ENCODE data around the gene GLB1L.

Gene GLB1L

DNA sequence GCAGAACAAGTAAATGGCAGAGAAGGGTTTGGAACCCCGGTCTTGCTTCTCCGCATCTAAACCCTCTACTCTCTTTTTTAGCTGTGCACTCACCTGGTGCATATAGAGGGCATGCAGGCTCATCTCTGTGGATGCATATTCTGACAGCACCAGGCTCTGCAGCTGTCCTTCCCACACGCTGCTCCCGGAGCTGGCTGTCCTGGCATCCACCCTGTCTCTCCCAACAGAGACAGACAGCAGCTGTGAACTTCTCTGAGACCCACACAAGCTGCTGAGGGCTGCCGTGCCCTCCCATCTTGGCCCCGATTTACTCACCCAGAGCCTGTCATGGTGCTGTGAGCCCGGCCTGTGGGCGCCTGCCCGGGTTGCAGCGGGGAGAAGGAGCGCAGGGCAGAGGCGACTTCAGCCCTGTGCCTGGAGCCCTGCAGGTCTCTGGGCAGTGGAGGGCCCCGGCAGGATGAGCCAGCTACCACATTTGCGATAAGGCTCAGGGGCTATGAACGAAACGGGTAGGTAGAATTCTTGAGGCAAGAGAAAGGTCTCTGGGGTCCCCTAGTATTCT lies 23.2 kb downstream of the GLB1L start:
- DNase-seq (ENCODE audit: low read depth): no peak

GRCh38 chr2:219220652-219221402 lies 24.4 kb downstream of the GLB1L start:
- DNase-seq (ENCODE audit: low read depth): no peak

GRCh38 chr2:219219784-219220532 lies 25.3 kb downstream of the GLB1L start:
- no peak for DNase-seq (ENCODE audit: low read depth)

DNA sequence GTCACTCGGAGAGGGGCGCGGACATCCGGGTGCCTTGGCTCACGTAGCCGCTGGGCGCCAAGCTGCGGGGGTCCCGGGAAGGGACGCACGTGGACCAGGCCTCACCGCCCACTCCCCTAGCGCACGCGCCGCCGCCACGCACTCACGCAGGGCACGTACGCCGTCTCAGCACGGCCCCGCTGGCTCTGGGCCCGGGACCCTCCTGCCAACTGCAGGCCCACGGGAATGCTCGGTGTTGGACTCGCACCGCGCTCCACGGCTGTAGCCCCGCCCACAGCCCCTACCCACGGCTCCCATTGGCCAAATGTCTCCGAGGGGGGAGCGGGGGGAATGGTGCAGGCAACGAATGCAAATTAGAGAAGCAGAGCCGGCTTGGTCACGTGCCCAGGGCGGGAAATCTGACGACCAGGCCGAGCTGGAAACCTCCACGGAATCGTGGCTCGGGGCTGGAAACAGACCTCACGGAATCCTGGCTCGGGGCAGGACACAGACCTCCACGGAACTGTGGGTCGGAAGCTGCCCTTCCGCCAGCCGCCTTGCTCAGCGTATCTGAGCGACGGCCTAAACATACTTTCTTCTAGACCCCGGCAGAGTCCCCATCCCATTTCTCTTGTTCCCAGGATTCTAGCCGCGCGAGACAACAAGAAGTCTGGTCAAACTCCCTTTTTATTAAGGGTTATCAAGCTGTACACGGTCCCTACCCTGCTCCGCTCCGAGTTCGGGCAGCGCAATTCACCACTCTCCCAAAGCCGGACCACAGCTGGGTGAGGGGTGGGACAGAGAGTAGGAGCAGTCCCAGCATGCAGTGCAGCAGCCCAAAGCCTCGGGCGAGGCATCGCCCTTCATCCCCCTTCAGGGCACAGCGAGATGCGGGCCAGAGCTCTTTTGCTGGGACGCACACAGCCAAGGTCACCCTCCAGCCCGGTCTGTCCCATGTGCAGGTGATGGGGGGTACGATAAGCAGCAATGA lies 26.2 kb downstream of the GLB1L start, which contains the start of gene ABCB6:
Gene ABCB6, minus strand, starts transcription at position 227 of the 970 bp plus-strand sequence. CDS start 285 bp downstream, outside the sequence.
- peak; percentile 73 for DNase-seq (ENCODE audit: low read depth)

DNA sequence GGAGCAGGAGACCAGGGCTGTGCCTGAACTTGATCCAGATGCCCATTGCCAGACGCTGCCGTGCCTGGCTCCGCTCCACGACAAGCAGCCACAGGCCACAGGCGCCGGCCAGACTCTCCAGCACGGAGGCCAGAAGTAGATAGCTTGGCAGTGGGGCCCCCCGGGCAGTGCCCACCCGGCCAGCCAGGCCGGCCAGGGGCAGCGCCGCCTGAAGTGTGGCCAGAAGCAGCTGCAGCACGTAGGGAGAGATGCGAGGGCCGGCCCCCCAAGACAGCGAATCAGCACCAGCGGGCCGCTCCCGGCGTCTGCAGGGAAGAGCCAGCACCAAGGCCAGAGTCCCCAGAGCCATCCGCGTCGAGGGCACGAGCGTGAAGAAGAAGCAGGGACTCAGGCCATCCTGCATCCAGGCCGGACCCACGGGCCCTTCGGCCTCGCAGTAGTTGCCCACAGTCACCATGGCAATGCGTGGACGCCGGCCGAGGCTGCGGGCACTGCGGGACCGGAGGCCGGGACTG lies 27.0 kb downstream of the GLB1L start:
- DNase-seq (ENCODE audit: low read depth): no peak

GRCh38 chr2:219216535-219216915 lies 28.7 kb downstream of the GLB1L start:
- DNase-seq (ENCODE audit: low read depth): no peak

GRCh38 chr2:219215871-219216534 lies 29.2 kb downstream of the GLB1L start:
- no peak for DNase-seq (ENCODE audit: low read depth)

- no peak for DNase-seq (ENCODE audit: low read depth)
Observed at GRCh38 chr2:219214786-219215185, 30.5 kb downstream of the GLB1L start.

- DNase-seq (ENCODE audit: low read depth): no peak
Observed at GRCh38 chr2:219214141-219214540, 31.1 kb downstream of the GLB1L start.

- no peak for DNase-seq (ENCODE audit: low read depth)
Observed at GRCh38 chr2:219213486-219214071, 31.7 kb downstream of the GLB1L start.

- DNase-seq (ENCODE audit: low read depth): no peak
Observed at GRCh38 chr2:219213026-219213415, 32.2 kb downstream of the GLB1L start.

DNA sequence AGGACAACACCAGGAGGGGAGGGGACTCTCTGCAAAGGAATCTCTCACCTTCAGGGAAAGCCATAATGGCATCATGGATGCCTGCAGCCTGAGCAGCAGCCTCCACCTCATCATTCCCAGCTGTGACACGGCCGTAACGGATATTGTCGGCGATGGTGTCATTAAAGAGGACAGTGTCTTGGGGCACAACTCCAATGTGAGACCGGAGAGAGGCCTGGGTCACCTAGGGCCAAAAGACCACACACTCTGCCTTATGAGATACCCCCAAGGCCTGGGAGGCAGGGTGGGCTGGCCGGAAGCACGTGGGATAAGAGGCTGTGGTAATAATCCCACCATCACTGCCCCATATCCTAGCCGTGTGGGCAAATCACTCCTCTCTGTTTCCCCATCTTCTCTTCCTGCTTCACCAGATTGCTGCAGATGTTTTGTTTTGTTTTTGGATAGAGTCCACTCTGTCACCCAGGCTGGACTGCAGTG lies 34.3 kb downstream of the GLB1L start:
- no peak for DNase-seq (ENCODE audit: low read depth)

DNA sequence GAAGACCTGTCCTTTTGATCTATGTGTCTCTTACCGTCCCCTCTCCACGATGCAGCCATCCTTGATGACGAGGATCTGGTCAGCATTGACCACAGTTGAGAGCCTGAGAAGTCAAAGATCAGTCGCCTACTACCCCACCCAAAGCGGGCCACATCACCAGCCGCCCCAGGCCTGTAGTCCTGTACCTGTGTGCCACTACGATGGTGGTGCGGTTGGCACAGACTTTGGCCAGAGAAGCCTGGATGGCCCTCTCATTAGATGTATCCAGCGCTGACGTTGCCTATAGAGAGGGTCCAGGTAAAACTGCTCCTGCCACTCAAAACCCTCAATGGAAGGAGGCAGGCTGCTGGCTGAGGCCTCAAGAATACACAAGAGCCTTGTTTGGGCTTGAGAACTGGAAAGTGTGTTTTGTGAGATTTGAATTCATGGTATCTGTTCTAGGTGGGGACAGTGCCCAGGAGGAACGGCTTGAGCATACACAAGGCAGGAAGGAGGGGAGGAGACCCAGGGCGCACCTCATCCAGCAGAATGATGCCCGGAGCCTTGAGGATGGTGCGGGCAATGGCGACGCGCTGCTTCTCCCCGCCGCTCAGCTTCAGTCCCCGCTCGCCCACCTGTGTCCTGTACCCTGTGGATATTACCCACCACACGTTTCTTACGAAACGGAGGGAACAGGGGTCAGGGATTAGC lies 34.9 kb downstream of the GLB1L start:
- no peak for DNase-seq (ENCODE audit: low read depth)

- DNase-seq (ENCODE audit: low read depth): no peak
Observed at GRCh38 chr2:219209236-219210195, 35.7 kb downstream of the GLB1L start.

GRCh38 chr2:219207884-219208740 lies 37.1 kb downstream of the GLB1L start:
- no peak for DNase-seq (ENCODE audit: low read depth)

DNA sequence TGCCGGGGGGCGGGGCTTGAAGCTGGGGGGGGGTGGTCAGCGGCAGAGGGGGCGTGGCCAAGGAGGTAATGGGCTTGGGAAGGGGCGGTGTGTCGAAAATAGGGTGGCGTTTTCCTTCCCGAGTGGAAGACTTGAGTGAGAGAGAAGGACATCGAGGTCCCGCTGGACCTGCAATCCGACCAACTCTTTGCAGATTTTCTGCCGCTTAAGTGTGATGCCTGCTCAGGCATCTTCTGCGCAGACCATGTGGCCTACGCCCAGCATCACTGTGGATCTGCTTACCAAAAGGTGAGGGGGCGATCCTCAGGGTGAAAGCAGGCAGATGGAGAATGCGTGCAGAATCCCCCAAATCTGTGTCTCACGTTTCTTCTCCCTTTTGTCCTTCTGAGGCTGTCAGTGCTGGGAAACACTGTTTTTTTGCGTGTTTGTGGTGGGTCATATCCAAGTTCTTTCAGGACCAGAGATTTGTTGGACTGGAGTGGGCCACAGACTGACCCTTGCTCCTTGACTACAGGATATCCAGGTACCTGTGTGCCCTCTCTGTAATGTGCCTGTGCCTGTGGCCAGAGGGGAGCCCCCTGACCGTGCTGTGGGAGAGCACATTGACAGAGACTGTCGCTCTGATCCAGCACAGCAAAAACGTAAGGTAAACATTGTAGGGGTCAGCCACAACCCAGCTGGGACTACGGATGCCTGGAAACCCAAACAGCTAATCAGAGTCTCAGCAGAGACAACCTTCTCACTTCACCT lies 37.9 kb downstream of the GLB1L start:
- no peak for DNase-seq (ENCODE audit: low read depth)

Measured in stimulated activated CD8-positive, alpha-beta memory T cell treated with anti-CD3 and anti-CD28 coated beads, Interleukin-12 subunit alpha, Interleukin-12 subunit beta, amount 100 ng/mL, for 4 hours (primary cell).